GM23248 (cell line): Measurements from ENCODE around the gene PKNOX2.

Source experiments
- EZH2 ChIP-seq: fragments of 200-600 bp; sonication (generic); IDR thresholded peaks from 2 replicates; pipeline ENCODE4 v1.6.1; 2018; ENCODE audit warnings: antibody characterized with exemption, mild to moderate bottlenecking; ENCODE audit not compliant: insufficient read depth, poor library complexity, severe bottlenecking
- EZH2phosphoT487 ChIP-seq: fragments of 200-600 bp; sonication (generic); IDR thresholded peaks from 2 replicates; pipeline ENCODE4 v1.6.1; 2018; ENCODE audit warnings: antibody characterized with exemption, moderate library complexity, mild to moderate bottlenecking, low read depth; ENCODE audit not compliant: insufficient read depth

DNA sequence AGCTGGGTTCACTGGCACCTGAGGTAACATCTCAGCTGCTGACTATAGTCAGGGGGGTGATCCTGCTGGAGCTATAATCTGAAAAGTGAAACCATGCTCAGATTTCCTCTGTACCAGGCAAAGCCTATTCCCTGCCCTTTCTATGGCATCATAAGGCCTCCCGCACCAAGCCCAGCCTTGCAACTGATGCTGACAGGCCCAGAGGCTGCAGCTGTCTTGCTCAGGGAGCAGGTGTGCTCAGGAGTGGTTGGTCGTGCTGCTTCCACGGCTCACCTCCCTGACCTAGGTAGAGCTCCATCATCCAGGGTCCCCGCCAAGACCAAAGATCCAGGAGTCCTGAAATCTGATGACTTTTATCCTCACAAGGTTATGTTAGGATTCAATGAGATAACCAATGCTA lies 209.8 kb downstream of the PKNOX2 start:
- TF ChIP-seq EZH2phosphoT487 (no peak), EZH2 (no peak)
